Measurements from ENCODE around the gene HHIPL2.
A peak's percentile ranks its signal among the peaks of the same experiment; 100 is the strongest.
"Not testable (repeated sequence)": the region's sequence is repeated elsewhere in the genome, so short reads cannot be mapped to it uniquely, and the experiment has no call there.

The HHIPL2 gene

GRCh38 chr1:222539951-222540597 lies 7.8 kb downstream of the HHIPL2 start:
- no peak for DNase-seq

- no peak for DNase-seq
Measured at GRCh38 chr1:222535455-222535854, 12.4 kb downstream of the HHIPL2 start.

DNA sequence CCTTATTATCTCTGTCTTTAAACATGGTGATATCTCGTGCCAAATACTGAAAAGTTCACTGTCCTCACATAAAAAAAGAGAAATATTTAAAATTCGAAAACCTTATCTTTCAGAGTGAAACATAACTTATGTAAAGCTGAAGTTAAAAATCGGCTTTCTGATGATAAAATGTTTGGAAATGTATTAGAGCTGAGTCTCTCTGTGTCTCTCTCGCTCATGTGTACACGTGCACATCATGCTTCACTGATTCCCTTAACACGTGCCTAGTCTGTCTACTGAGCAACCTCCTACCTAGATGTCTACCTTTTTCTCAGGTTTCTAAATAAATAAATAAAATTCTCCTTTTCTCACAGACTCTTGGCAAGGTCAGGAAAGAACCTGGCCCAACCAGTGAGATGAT lies 17.1 kb downstream of the HHIPL2 start:
- DNase-seq: no peak

GRCh38 chr1:222529916-222530315 lies 18.0 kb downstream of the HHIPL2 start:
- DNase-seq: no peak

- no peak for DNase-seq
Measured at GRCh38 chr1:222529181-222529580, 18.7 kb downstream of the HHIPL2 start.

DNA sequence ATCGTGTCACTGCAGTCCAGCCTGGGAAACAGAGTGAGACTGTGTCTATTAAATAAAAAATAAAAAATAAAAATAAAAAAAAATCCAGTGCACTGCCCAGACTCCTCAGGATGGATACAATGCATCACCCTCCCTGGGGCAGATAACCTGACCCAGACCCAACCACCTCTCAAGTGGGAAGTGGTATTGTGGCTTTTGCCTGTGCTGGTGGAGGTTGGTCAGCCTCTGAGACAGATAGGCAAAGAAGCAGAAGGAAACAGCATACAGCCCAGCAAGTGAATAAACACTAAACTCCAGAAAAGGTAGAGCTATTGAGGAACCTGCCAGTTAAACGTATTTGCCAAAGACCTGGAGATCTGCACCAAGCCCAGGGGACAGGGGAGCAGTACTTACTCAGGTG lies 22.0 kb downstream of the HHIPL2 start:
- no peak for DNase-seq

DNA sequence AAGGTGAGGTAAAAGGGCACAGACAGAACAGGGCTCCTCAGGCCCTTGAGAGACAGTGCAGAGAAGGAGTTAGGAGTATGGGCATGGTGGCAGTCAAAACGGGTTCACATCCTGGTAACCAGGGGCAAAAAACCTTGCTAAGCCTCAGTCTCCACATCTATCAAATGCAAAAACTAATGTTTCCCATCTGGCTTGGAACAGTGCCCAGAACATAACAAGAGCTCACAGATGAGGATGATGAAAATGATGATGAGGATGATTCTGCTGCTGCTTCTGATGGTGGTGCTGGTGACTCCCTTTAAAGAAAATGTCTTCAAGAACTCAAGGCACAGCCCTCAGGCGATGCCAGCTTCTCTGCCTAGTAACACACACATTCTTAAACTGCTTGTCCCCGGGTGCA lies 24.1 kb downstream of the HHIPL2 start:
- peak; percentile 49 for DNase-seq

GRCh38 chr1:222522105-222522915 lies 25.6 kb downstream of the HHIPL2 start:
- DNase-seq: no peak

- peak; percentile 45 for DNase-seq
Measured at GRCh38 chr1:222521299-222522104, 26.4 kb downstream of the HHIPL2 start.

GRCh38 chr1:222489496-222489895 lies 58.4 kb downstream of the HHIPL2 start:
- peak; percentile 82 for DNase-seq

DNA sequence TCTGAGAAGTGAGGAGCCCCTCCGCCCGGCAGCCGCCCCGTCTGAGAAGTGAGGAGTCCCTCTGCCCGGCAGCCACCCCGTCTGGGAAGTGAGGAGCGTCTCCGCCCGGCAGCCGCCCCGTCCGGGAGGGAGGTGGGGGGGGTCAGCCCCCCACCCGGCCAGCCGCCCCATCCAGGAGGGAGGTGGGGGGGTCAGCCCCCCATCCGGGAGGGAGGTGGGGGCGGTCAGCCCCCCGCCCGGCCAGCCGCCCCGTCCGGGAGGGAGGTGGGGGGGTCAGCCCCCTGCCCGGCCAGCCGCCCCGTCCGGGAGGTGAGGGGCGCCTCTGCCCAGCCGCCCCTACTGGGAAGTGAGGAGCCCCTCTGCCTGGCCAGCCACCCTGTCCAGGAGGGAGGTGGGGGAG lies 60.1 kb downstream of the HHIPL2 start:
- DNase-seq: not testable (repeated sequence)

- DNase-seq: peak; percentile 67
Measured at GRCh38 chr1:222484005-222484404, 63.9 kb downstream of the HHIPL2 start.

- DNase-seq: not testable (repeated sequence)
Measured at GRCh38 chr1:222479567-222479966, 68.3 kb downstream of the HHIPL2 start.

DNA sequence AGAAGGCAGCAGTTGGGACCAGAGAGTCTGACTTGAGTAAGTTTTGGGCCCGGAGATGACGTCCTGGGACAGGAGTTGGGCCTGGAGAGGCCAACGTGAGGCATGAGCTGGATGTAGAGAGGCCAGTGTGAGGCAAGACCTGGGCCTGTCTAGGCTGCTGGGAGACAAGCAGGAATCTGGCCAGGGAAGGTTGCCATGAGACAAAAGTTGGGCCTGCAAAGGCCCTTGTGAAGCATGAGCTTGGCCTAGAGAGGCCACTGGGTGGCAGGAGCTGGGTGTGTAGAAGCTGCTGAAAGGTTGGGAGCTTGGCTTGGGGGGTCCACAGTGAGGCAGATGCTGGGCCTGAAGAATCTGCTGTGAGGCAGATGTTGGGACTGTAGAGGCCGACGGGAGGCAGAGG lies 71.5 kb downstream of the HHIPL2 start:
- not testable (repeated sequence) for DNase-seq

DNA sequence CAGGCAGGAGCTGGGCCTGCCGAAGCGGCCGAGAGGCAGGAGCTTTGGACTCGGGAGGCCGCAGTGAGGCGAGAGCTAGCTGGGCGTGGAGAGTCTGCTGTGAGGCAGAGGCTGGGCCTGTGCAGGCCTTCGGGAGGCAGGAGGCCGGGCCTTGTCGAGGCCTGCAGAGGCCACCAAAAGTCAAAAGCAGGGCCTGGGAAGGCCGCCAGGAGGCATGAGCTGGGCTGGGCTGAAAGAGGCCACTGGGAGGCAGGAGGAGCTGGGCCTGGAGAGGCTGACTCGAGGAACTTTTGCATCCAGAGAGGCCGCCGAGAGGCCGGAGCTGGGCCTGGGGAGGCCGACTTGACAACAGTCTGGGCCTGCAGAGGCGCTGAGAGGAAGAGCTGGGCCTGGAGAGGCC lies 74.2 kb downstream of the HHIPL2 start:
- DNase-seq: not testable (repeated sequence)

GRCh38 chr1:222472776-222473540 lies 74.9 kb downstream of the HHIPL2 start:
- DNase-seq: not testable (repeated sequence)
